ENCODE data around the gene PARP8.

The PARP8 gene

GRCh38 chr5:50824109-50824508 is 157.7 kb downstream of the PARP8 start:
- no peaks in the 10 kb centered on the region for H3K27me3 ChIP-seq (ENCODE audit: control insufficient read depth in 2 of 2, insufficient read depth in 2 of 2, low read length in 2 of 2)
- H3K9me3 ChIP-seq (ENCODE audit: control insufficient read depth in 2 of 2, low read length in 2 of 2) = no peaks in the 10 kb centered on the region
- no peak overlapping the region for H3K27ac ChIP-seq (ENCODE audit: low read depth in 2 of 2, low read length in 2 of 2)
- peaks cover 9 to 10% of the 10 kb centered on the region in 2 donors for H3K36me3 ChIP-seq (ENCODE audit: control insufficient read depth in 2 of 2, insufficient read depth in 2 of 2, low read length in 2 of 2)
- no peak overlapping the region for H3K9ac ChIP-seq (ENCODE audit: low read depth in 1 of 2, low read length in 2 of 2)
- no peaks in the 10 kb centered on the region for H3K4me1 ChIP-seq (ENCODE audit: control insufficient read depth in 2 of 2, insufficient read depth in 2 of 2, low read length in 2 of 2)
- no peak overlapping the region for H3K4me3 ChIP-seq (ENCODE audit: low read length in 2 of 2)

GRCh38 chr5:50827516-50828247 is 161.2 kb downstream of the PARP8 start:
- H3K36me3 ChIP-seq (ENCODE audit: control insufficient read depth in 2 of 2, insufficient read depth in 2 of 2, low read length in 2 of 2) = peaks cover 11 to 17% of the 10 kb centered on the region in 2 donors
- no peak overlapping the region for H3K4me3 ChIP-seq (ENCODE audit: low read length in 2 of 2)
- no peak overlapping the region for H3K9ac ChIP-seq (ENCODE audit: low read depth in 1 of 2, low read length in 2 of 2)
- H3K27me3 ChIP-seq (ENCODE audit: control insufficient read depth in 2 of 2, insufficient read depth in 2 of 2, low read length in 2 of 2) = no peaks in the 10 kb centered on the region
- no peak overlapping the region for H3K27ac ChIP-seq (ENCODE audit: low read depth in 2 of 2, low read length in 2 of 2)
- no peaks in the 10 kb centered on the region for H3K9me3 ChIP-seq (ENCODE audit: control insufficient read depth in 2 of 2, low read length in 2 of 2)
- no peaks in the 10 kb centered on the region for H3K4me1 ChIP-seq (ENCODE audit: control insufficient read depth in 2 of 2, insufficient read depth in 2 of 2, low read length in 2 of 2)

GRCh38 chr5:50829023-50829422 is 162.6 kb downstream of the PARP8 start:
- no peaks in the 10 kb centered on the region for H3K9me3 ChIP-seq (ENCODE audit: control insufficient read depth in 2 of 2, low read length in 2 of 2)
- H3K36me3 ChIP-seq (ENCODE audit: control insufficient read depth in 2 of 2, insufficient read depth in 2 of 2, low read length in 2 of 2) = peaks cover 11 to 17% of the 10 kb centered on the region in 2 donors
- H3K27ac ChIP-seq (ENCODE audit: low read depth in 2 of 2, low read length in 2 of 2) = no peak overlapping the region
- no peaks in the 10 kb centered on the region for H3K27me3 ChIP-seq (ENCODE audit: control insufficient read depth in 2 of 2, insufficient read depth in 2 of 2, low read length in 2 of 2)
- H3K9ac ChIP-seq (ENCODE audit: low read depth in 1 of 2, low read length in 2 of 2) = no peak overlapping the region
- no peak overlapping the region for H3K4me3 ChIP-seq (ENCODE audit: low read length in 2 of 2)
- no peaks in the 10 kb centered on the region for H3K4me1 ChIP-seq (ENCODE audit: control insufficient read depth in 2 of 2, insufficient read depth in 2 of 2, low read length in 2 of 2)

- H3K9ac ChIP-seq (ENCODE audit: low read depth in 1 of 2, low read length in 2 of 2) = no peak overlapping the region
- no peak overlapping the region for H3K27ac ChIP-seq (ENCODE audit: low read depth in 2 of 2, low read length in 2 of 2)
- H3K4me1 ChIP-seq (ENCODE audit: control insufficient read depth in 2 of 2, insufficient read depth in 2 of 2, low read length in 2 of 2) = no peaks in the 10 kb centered on the region
- H3K36me3 ChIP-seq (ENCODE audit: control insufficient read depth in 2 of 2, insufficient read depth in 2 of 2, low read length in 2 of 2) = peaks cover 8 to 15% of the 10 kb centered on the region in 2 donors
- H3K27me3 ChIP-seq (ENCODE audit: control insufficient read depth in 2 of 2, insufficient read depth in 2 of 2, low read length in 2 of 2) = no peaks in the 10 kb centered on the region
- H3K4me3 ChIP-seq (ENCODE audit: low read length in 2 of 2) = no peak overlapping the region
- H3K9me3 ChIP-seq (ENCODE audit: control insufficient read depth in 2 of 2, low read length in 2 of 2) = no peaks in the 10 kb centered on the region
These were observed 166.3 kb downstream of the PARP8 start for GRCh38 chr5:50832657-50833284.

- peaks cover 0 to 2% of the 10 kb centered on the region in 2 donors for H3K36me3 ChIP-seq (ENCODE audit: control insufficient read depth in 2 of 2, insufficient read depth in 2 of 2, low read length in 2 of 2)
- H3K4me3 ChIP-seq (ENCODE audit: low read length in 2 of 2) = no peak overlapping the region
- no peaks in the 10 kb centered on the region for H3K27me3 ChIP-seq (ENCODE audit: control insufficient read depth in 2 of 2, insufficient read depth in 2 of 2, low read length in 2 of 2)
- no peaks in the 10 kb centered on the region for H3K4me1 ChIP-seq (ENCODE audit: control insufficient read depth in 2 of 2, insufficient read depth in 2 of 2, low read length in 2 of 2)
- no peak overlapping the region for H3K9ac ChIP-seq (ENCODE audit: low read depth in 1 of 2, low read length in 2 of 2)
- no peak overlapping the region for H3K27ac ChIP-seq (ENCODE audit: low read depth in 2 of 2, low read length in 2 of 2)
- no peaks in the 10 kb centered on the region for H3K9me3 ChIP-seq (ENCODE audit: control insufficient read depth in 2 of 2, low read length in 2 of 2)
These were observed 169.9 kb downstream of the PARP8 start for GRCh38 chr5:50836356-50836755.

GRCh38 chr5:50839472-50839871 is 173.0 kb downstream of the PARP8 start:
- Histone ChIP-seq H3K4me1 (ENCODE audit: control insufficient read depth in 2 of 2, insufficient read depth in 2 of 2, low read length in 2 of 2) (no peaks in the 10 kb centered on the region), H3K4me3 (ENCODE audit: low read length in 2 of 2) (no peak overlapping the region), H3K27me3 (ENCODE audit: control insufficient read depth in 2 of 2, insufficient read depth in 2 of 2, low read length in 2 of 2) (no peaks in the 10 kb centered on the region), H3K27ac (ENCODE audit: low read depth in 2 of 2, low read length in 2 of 2) (no peak overlapping the region), H3K36me3 (ENCODE audit: control insufficient read depth in 2 of 2, insufficient read depth in 2 of 2, low read length in 2 of 2) (peaks cover 0 to 2% of the 10 kb centered on the region in 2 donors), H3K9ac (ENCODE audit: low read depth in 1 of 2, low read length in 2 of 2) (no peak overlapping the region), H3K9me3 (ENCODE audit: control insufficient read depth in 2 of 2, low read length in 2 of 2) (no peaks in the 10 kb centered on the region)

- no peak overlapping the region for H3K4me3 ChIP-seq (ENCODE audit: low read length in 2 of 2)
- H3K9ac ChIP-seq (ENCODE audit: low read depth in 1 of 2, low read length in 2 of 2) = no peak overlapping the region
- no peaks in the 10 kb centered on the region for H3K36me3 ChIP-seq (ENCODE audit: control insufficient read depth in 2 of 2, insufficient read depth in 2 of 2, low read length in 2 of 2)
- H3K9me3 ChIP-seq (ENCODE audit: control insufficient read depth in 2 of 2, low read length in 2 of 2) = no peaks in the 10 kb centered on the region
- H3K27me3 ChIP-seq (ENCODE audit: control insufficient read depth in 2 of 2, insufficient read depth in 2 of 2, low read length in 2 of 2) = no peaks in the 10 kb centered on the region
- H3K4me1 ChIP-seq (ENCODE audit: control insufficient read depth in 2 of 2, insufficient read depth in 2 of 2, low read length in 2 of 2) = no peaks in the 10 kb centered on the region
- H3K27ac ChIP-seq (ENCODE audit: low read depth in 2 of 2, low read length in 2 of 2) = no peak overlapping the region
These were observed 176.7 kb downstream of the PARP8 start for GRCh38 chr5:50843091-50843490.

GRCh38 chr5:50846261-50846660 is 179.8 kb downstream of the PARP8 start:
- H3K9ac ChIP-seq (ENCODE audit: low read depth in 1 of 2, low read length in 2 of 2) = no peak overlapping the region
- no peaks in the 10 kb centered on the region for H3K9me3 ChIP-seq (ENCODE audit: control insufficient read depth in 2 of 2, low read length in 2 of 2)
- H3K4me1 ChIP-seq (ENCODE audit: control insufficient read depth in 2 of 2, insufficient read depth in 2 of 2, low read length in 2 of 2) = no peaks in the 10 kb centered on the region
- H3K36me3 ChIP-seq (ENCODE audit: control insufficient read depth in 2 of 2, insufficient read depth in 2 of 2, low read length in 2 of 2) = no peaks in the 10 kb centered on the region
- H3K4me3 ChIP-seq (ENCODE audit: low read length in 2 of 2) = no peak overlapping the region
- H3K27ac ChIP-seq (ENCODE audit: low read depth in 2 of 2, low read length in 2 of 2) = no peak overlapping the region
- H3K27me3 ChIP-seq (ENCODE audit: control insufficient read depth in 2 of 2, insufficient read depth in 2 of 2, low read length in 2 of 2) = no peaks in the 10 kb centered on the region

GRCh38 chr5:50849554-50849953 is 183.1 kb downstream of the PARP8 start:
- no peak overlapping the region for H3K4me3 ChIP-seq (ENCODE audit: low read length in 2 of 2)
- no peaks in the 10 kb centered on the region for H3K4me1 ChIP-seq (ENCODE audit: control insufficient read depth in 2 of 2, insufficient read depth in 2 of 2, low read length in 2 of 2)
- no peak overlapping the region for H3K27ac ChIP-seq (ENCODE audit: low read depth in 2 of 2, low read length in 2 of 2)
- no peaks in the 10 kb centered on the region for H3K9me3 ChIP-seq (ENCODE audit: control insufficient read depth in 2 of 2, low read length in 2 of 2)
- H3K36me3 ChIP-seq (ENCODE audit: control insufficient read depth in 2 of 2, insufficient read depth in 2 of 2, low read length in 2 of 2) = no peaks in the 10 kb centered on the region
- no peak overlapping the region for H3K9ac ChIP-seq (ENCODE audit: low read depth in 1 of 2, low read length in 2 of 2)
- H3K27me3 ChIP-seq (ENCODE audit: control insufficient read depth in 2 of 2, insufficient read depth in 2 of 2, low read length in 2 of 2) = no peaks in the 10 kb centered on the region

- Histone ChIP-seq H3K4me1 (ENCODE audit: control insufficient read depth in 2 of 2, insufficient read depth in 2 of 2, low read length in 2 of 2) (no peaks in the 10 kb centered on the region), H3K27ac (ENCODE audit: low read depth in 2 of 2, low read length in 2 of 2) (no peak overlapping the region), H3K36me3 (ENCODE audit: control insufficient read depth in 2 of 2, insufficient read depth in 2 of 2, low read length in 2 of 2) (no peaks in the 10 kb centered on the region), H3K9ac (ENCODE audit: low read depth in 1 of 2, low read length in 2 of 2) (no peak overlapping the region), H3K4me3 (ENCODE audit: low read length in 2 of 2) (no peak overlapping the region), H3K9me3 (ENCODE audit: control insufficient read depth in 2 of 2, low read length in 2 of 2) (no peaks in the 10 kb centered on the region), H3K27me3 (ENCODE audit: control insufficient read depth in 2 of 2, insufficient read depth in 2 of 2, low read length in 2 of 2) (no peaks in the 10 kb centered on the region)
These were observed 186.7 kb downstream of the PARP8 start for GRCh38 chr5:50853151-50853550.

All from mucosa of rectum (tissue), 2 donors.